Breast epithelium (tissue), 4 donors: ENCODE data around the gene TMEM18. TPM values are rescaled to one million over a fixed set of nuclear protein-coding genes. Genes with fewer than 3 reads are reported as not detected.
"Not testable (repeated sequence)": the region's sequence is repeated elsewhere in the genome, so short reads cannot be mapped to it uniquely, and the experiment has no call there.

ENCODE experiments used
- DNase-seq, 2 donors: peaks; one replicate each; pipeline ENCODE4 v3.0.0-alpha.2; 2019; ENCODE audit warnings: low spot score in 2 of 2
- H3K27ac ChIP-seq, 2 donors: fragments of 200-600 bp; sonication (generic) in 1 of 2; one replicate each; pipeline ENCODE4 v1.5.1; 2016 to 2019; ENCODE audit warnings: mild to moderate bottlenecking in 1 of 2
- H3K27me3 ChIP-seq, 2 donors: fragments of 200-600 bp; sonication (generic) in 1 of 2; one replicate each; pipeline versions ENCODE4 v1.5.1 to v1.6.0; 2017 to 2019; ENCODE audit warnings: control low read depth in 1 of 2, mild to moderate bottlenecking in 1 of 2
- H3K36me3 ChIP-seq: fragments of 200-600 bp; one replicate; pipeline ENCODE4 v1.5.1; 2019
- H3K4me1 ChIP-seq, 2 donors: fragments of 200-600 bp; sonication (generic); one replicate each; pipeline ENCODE4 v1.5.1; 2016 to 2019; ENCODE audit warnings: control low read depth in 1 of 2
- H3K4me3 ChIP-seq, 3 donors: fragments of 200-600 bp; sonication (generic); 1 replicate in 2 of 3; 2 replicates in 1 of 3; pipeline ENCODE4 v1.5.1; 2016 to 2019; ENCODE audit warnings: mild to moderate bottlenecking in 3 of 3, moderate library complexity in 2 of 3
- H3K9me3 ChIP-seq, 2 donors: fragments of 200-600 bp; sonication (generic) in 1 of 2; one replicate each; pipeline ENCODE4 v1.5.1; 2016 to 2019; ENCODE audit warnings: control low read depth in 1 of 2
- POLR2A ChIP-seq: fragments of 450-650 bp; IDR thresholded peaks from one replicate; pipeline ENCODE4 v1.6.1; 2016; ENCODE audit warnings: antibody characterized with exemption, mild to moderate bottlenecking, moderate library complexity
- POLR2AphosphoS5 ChIP-seq, 3 donors: sonication (generic); formaldehyde crosslinking; IDR thresholded peaks; one replicate each; pipeline ENCODE4 v1.6.1; 2017; ENCODE audit warnings: antibody characterized with exemption in 3 of 3
- intact Hi-C: fragments of 100-400 bp; cut with DNase I; formaldehyde crosslinking; loops from one replicate; pipeline ENCODE4 v1.15.1; 2023; ENCODE audit warnings: low total_unique reads
- total RNA-seq, 3 donors: library from RNA; depleted of rRNA; stranded (reverse); fragments of >200 nt; gene quantifications; one replicate each; pipeline ENCODE4 v1.1.0, GENCODE V29; 2016
- TF ChIP-seq, protein P1 (sequence below), 3 donors: fragments of 450-650 bp; IDR thresholded peaks; one replicate each; pipeline ENCODE4 v1.5.1; 2016 to 2017; ENCODE audit warnings: antibody characterized with exemption in 3 of 3, mild to moderate bottlenecking in 3 of 3, moderate library complexity in 3 of 3

The TMEM18 gene
- total RNA-seq, 3 donors from 2014 or later, result 17.7 to 34.6 (median 27.4) TPM

DNA sequence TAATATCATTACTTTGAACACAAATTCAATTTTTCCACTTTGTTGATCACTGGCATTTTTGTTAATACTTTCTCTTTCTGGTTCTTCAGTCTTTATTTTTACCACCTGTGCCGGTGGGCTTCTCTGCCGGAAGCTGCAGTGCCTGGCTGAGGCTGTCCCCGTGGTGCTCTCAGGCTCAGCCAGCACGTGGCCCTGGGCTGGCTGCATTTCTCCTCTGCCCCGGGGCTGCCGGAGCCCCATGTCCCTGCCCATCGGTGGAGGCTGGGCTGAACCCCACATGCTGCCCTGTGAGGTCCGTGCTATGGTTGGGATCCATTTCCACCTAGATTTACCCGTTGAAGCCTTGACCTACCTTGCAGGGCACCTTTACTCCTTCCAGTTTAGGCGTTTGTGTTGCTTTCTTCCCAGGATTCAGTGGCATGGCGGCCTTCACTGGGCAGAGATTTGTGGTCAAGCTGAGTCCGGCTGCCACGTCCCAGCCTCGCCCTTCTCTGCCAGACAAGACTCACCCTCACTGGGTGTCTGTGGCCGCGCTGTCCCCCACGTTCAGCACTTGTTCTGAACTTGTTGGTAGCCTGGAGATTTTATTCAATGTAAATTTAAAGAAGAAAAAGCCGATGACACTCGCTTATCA, 12.8 kb upstream of the TMEM18 start:
- DNase-seq, result no peak
- intact Hi-C loops, result no loop called here
- Histone ChIP-seq H3K4me3 (peak overlapping the region in 1 of 3 donors; percentile 41), H3K27me3 (no peaks in the 10 kb centered on the region), H3K27ac (peak overlapping the region; percentile 51 to 73), H3K36me3 (no peaks in the 10 kb centered on the region), H3K4me1 (no peaks in the 10 kb centered on the region), H3K9me3 (peaks cover 0 to 3% of the 10 kb centered on the region in 2 donors)
- TF ChIP-seq POLR2AphosphoS5 (IDR thresholded peaks at IDR 0.05), result no peak
- TF ChIP-seq, protein P1, sequence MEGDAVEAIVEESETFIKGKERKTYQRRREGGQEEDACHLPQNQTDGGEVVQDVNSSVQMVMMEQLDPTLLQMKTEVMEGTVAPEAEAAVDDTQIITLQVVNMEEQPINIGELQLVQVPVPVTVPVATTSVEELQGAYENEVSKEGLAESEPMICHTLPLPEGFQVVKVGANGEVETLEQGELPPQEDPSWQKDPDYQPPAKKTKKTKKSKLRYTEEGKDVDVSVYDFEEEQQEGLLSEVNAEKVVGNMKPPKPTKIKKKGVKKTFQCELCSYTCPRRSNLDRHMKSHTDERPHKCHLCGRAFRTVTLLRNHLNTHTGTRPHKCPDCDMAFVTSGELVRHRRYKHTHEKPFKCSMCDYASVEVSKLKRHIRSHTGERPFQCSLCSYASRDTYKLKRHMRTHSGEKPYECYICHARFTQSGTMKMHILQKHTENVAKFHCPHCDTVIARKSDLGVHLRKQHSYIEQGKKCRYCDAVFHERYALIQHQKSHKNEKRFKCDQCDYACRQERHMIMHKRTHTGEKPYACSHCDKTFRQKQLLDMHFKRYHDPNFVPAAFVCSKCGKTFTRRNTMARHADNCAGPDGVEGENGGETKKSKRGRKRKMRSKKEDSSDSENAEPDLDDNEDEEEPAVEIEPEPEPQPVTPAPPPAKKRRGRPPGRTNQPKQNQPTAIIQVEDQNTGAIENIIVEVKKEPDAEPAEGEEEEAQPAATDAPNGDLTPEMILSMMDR (IDR thresholded peaks at IDR 0.05), result no peak
- no peak for TF ChIP-seq POLR2A

DNA sequence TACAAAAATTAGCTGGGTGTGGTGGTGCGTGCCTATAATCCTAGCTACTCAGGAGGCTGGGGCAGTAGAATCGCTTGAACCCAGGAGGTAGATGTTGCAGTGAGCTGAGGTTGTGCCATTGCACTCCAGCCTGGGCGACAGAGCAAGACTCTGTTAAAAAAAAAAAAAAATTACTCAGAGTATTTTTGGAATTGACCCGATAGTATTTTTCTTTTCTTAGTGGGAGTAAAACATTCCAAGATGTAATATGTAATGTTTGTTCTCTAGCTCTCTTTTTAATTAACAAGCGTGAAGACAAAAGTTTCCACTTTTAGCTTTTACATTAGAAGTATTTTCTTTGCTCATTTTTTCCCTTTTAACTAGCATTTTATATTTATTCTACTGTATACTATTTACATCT, 12.0 kb upstream of the TMEM18 start:
- DNase-seq, result no peak
- TF ChIP-seq, protein P1 (IDR thresholded peaks at IDR 0.05), result no peak
- no peak for TF ChIP-seq POLR2AphosphoS5 (IDR thresholded peaks at IDR 0.05)
- TF ChIP-seq POLR2A, result no peak
- H3K9me3 ChIP-seq, result peaks cover 0 to 3% of the 10 kb centered on the region in 2 donors
- H3K27ac ChIP-seq, result peak overlapping the region in 1 of 2 donors; percentile 62
- H3K36me3 ChIP-seq, result no peaks in the 10 kb centered on the region
- H3K27me3 ChIP-seq, result no peaks in the 10 kb centered on the region
- no peaks in the 10 kb centered on the region for H3K4me1 ChIP-seq
- H3K4me3 ChIP-seq, result peak overlapping the region in 1 of 3 donors; percentile 31
- intact Hi-C loops, result no loop called here

DNA sequence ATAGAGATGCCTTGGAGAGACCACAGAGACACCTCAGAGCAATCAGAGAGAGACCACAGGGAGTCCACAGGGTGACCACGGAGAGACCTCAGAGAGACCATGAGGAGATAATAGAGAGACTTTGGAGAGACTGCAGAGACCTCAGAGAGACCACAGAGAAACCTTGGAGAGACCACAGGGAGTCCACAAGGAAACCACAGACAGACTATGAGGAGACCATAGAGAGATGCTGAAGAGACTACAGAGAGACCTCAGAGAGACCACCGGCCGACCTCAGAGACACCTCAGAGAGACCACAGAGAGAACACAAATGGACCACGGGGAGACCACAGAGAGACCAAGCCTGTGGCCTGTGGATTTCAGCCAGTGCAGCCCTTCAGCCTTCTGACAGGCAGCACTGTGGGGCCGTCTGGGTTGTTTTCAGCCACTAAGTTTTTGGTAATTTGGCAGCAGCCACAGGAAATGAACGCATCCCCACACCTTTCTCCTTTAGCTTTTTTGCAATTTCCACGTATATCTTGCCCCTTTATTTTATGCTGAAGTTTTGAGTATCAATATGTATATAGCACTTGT, 11.4 kb upstream of the TMEM18 start:
- no peak for DNase-seq
- Histone ChIP-seq H3K36me3 (no peaks in the 10 kb centered on the region), H3K27ac (peak overlapping the region in 1 of 2 donors; percentile 62), H3K27me3 (no peaks in the 10 kb centered on the region), H3K4me3 (peak overlapping the region in 1 of 3 donors; percentile 31), H3K4me1 (no peaks in the 10 kb centered on the region), H3K9me3 (peaks cover 0 to 3% of the 10 kb centered on the region in 2 donors)
- TF ChIP-seq, protein P1 (IDR thresholded peaks at IDR 0.05), result no peak
- TF ChIP-seq POLR2AphosphoS5 (IDR thresholded peaks at IDR 0.05) (no peak), POLR2A (no peak)
- intact Hi-C loops, result no loop called here

DNA sequence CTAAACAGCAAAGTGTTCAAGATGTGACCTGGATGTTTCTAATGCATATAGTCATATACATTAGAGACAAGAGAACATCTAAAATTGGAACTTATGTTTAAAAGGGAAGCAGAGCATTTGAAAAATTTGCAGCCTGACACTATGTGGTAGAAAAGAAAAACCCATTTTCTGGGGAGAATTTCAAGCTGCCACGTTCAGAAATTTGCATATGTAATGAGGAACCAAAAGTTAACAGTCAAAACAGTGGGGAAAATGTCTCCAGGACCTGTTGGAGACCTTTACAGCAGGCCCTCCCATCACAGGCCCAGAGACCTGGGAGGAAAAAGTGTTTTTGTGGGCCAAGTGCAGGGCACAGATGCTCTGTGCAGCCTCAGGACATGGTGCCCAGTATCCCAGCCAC, 8.2 kb upstream of the TMEM18 start:
- DNase-seq, result no peak
- no peak overlapping the region for H3K27ac ChIP-seq
- H3K4me1 ChIP-seq, result no peaks in the 10 kb centered on the region
- H3K4me3 ChIP-seq, result no peak overlapping the region
- peaks cover 0 to 3% of the 10 kb centered on the region in 2 donors for H3K9me3 ChIP-seq
- H3K27me3 ChIP-seq, result no peaks in the 10 kb centered on the region
- intact Hi-C loops, result no loop called here
- H3K36me3 ChIP-seq, result no peaks in the 10 kb centered on the region
- TF ChIP-seq POLR2A (no peak), POLR2AphosphoS5 (IDR thresholded peaks at IDR 0.05) (no peak)
- TF ChIP-seq, protein P1 (IDR thresholded peaks at IDR 0.05), result no peak

DNA sequence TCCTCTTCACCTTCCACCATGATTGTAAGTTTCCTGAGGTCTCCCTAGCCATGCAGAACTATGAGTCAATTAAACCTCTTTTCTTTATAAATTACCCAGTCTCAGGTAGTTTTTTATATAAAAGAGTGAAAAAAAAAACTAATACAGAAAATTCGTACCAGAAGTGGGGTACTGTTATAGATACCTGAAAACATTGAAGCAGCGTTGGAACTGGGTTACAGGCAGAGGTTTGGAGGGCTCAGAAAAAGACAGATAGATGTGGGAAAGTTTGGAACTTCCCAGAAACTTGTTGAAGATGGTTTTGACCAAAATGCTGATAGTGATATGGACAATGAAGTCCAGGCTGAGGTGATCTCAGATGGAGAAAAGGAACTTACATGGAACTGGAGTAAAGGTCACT, 7.7 kb upstream of the TMEM18 start:
- intact Hi-C loops, H3K36me3 ChIP-seq: not testable (repeated sequence)

More for the DNA sequence above, 7.7 kb upstream of the TMEM18 start:
- not testable (repeated sequence) for H3K9me3 ChIP-seq, H3K4me1 ChIP-seq, H3K4me3 ChIP-seq, H3K27ac ChIP-seq, DNase-seq, H3K27me3 ChIP-seq
